HL-60/S4 (cell line): ENCODE results near the gene C2CD4D.

Experiments
- in situ Hi-C: fragments of 300-500 bp; cut with MboI; formaldehyde crosslinking; loops from 2 replicates; pipeline ENCODE4 v1.14.3; 2022; ENCODE audit warnings: low sequenced_read_pairs

Gene C2CD4D

GRCh38 chr1:151837197-151837596 lies 2.4 kb downstream of the C2CD4D start:
- in situ Hi-C loops, result no loop called here

- in situ Hi-C loops, result no loop called here
Measured at GRCh38 chr1:151835596-151835995, 4.0 kb downstream of the C2CD4D start.

DNA sequence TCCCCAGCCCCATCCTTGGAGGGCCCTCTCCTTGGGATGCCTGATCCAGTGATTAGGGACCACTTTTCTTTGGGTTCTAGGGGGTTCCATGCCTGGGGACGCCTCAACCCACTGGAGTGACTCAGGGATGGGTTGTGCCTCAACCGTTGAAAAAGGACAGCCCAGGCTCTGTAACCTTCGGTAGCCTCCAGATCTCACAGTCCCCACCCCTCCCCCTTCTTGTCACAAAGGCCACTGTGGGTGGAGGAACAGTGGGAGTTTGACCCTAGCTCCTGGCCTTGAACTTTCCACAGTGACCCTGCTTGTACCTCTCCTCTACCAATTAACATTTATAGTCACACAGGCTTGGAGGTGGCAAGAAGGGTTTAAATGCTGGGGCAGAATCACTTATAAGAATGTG lies 5.4 kb downstream of the C2CD4D start:
- in situ Hi-C loops, result no loop called here

- in situ Hi-C loops, result no loop called here
Measured at GRCh38 chr1:151833172-151833900, 6.3 kb downstream of the C2CD4D start.

- in situ Hi-C loops, result no loop called here
Measured at GRCh38 chr1:151832318-151832980, 7.2 kb downstream of the C2CD4D start.

GRCh38 chr1:151831605-151832004 lies 8.0 kb downstream of the C2CD4D start, which contains the start of gene RORC:
Gene RORC (minus strand): TSS chr1:151831802. CDS start chr1:151831764, 38 bp downstream.
- in situ Hi-C loops, result no loop called here

GRCh38 chr1:151831256-151831591 lies 8.4 kb downstream of the C2CD4D start:
- in situ Hi-C loops, result no loop called here

DNA sequence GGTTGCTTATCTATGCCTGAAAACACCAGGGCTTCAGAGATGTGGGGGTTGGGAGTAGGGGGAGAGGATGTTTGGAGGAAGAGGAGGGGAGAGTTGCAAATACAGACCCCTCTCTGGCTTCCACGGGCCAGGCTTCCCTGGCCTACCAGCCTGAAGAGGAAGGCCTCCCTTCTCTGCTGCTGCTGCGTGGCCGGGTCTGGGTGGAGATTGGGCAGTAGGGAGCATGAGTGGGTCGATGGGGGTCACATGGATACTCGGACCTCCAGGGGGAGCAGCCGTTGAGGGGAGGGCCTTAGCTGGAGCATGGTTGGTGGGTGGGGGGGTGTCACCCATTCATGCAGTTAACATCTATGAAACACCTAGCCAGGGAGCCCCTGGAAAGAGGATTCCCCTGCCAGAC lies 9.6 kb downstream of the C2CD4D start:
- in situ Hi-C loops, result no loop called here

- in situ Hi-C loops, result loop anchor here (10.0 kb wide), 1 partner anchor 55 kb away; no protein-coding TSS in a partner anchor
Measured at GRCh38 chr1:151829352-151830046, 10.1 kb downstream of the C2CD4D start.

- in situ Hi-C loops, result loop anchor here (10.0 kb wide), 1 partner anchor 56 kb away; no protein-coding TSS in a partner anchor
Measured at GRCh38 chr1:151828921-151829320, 10.7 kb downstream of the C2CD4D start.

DNA sequence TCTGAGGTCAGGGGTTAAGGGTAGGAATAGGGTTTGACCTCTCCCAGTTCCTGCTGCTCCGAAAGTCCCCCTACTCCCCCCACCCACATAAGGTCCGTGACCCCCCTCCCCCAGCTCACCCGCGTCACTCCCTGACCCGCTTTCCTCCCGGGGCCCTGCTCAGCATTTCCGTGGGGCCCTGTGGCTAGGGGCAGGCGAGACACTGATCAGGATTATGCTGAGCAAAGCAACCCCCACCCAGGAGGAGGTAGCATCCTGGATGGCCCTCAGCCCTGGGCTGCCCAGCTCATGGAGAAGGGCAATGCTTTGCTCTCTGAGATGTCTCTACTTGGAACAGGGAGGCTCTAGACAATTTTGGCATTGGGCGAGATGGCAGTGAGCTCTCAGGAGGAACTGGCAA lies 11.8 kb downstream of the C2CD4D start:
- in situ Hi-C loops, result loop anchor here (10.0 kb wide), 1 partner anchor 57 kb away; no protein-coding TSS in a partner anchor

GRCh38 chr1:151825751-151826660 lies 13.6 kb downstream of the C2CD4D start:
- in situ Hi-C loops, result loop anchor here (10.0 kb wide), 1 partner anchor 59 kb away; no protein-coding TSS in a partner anchor

DNA sequence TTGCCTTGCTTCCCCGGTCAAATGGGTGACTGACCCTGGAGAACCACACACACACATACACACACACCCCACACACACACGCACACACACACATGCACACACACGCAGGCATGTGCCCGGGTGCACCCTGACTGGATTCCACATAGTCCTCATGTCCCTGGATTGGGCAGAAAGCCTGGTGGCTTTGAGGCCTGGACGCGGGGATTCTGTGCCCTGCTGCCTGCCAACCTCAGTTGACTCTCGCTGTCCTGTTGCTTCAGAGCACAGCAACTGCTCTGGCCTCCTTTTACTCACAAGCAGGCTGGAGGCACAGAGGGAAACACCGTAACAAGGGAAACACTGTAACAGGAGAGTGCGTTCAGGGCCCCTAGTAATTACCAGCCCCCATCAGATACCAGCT lies 14.4 kb downstream of the C2CD4D start:
- in situ Hi-C loops, result loop anchor here (10.0 kb wide), 1 partner anchor 60 kb away; no protein-coding TSS in a partner anchor

- in situ Hi-C loops, result loop anchor here (10.0 kb wide), 1 partner anchor 62 kb away; no protein-coding TSS in a partner anchor
Measured at GRCh38 chr1:151823175-151823574, 16.4 kb downstream of the C2CD4D start.

- in situ Hi-C loops, result loop anchor here (10.0 kb wide), 1 partner anchor 62 kb away; no protein-coding TSS in a partner anchor
Measured at GRCh38 chr1:151822404-151822803, 17.2 kb downstream of the C2CD4D start.

- in situ Hi-C loops, result loop anchor here (10.0 kb wide), 1 partner anchor 64 kb away; no protein-coding TSS in a partner anchor
Measured at GRCh38 chr1:151820940-151821339, 18.7 kb downstream of the C2CD4D start.

DNA sequence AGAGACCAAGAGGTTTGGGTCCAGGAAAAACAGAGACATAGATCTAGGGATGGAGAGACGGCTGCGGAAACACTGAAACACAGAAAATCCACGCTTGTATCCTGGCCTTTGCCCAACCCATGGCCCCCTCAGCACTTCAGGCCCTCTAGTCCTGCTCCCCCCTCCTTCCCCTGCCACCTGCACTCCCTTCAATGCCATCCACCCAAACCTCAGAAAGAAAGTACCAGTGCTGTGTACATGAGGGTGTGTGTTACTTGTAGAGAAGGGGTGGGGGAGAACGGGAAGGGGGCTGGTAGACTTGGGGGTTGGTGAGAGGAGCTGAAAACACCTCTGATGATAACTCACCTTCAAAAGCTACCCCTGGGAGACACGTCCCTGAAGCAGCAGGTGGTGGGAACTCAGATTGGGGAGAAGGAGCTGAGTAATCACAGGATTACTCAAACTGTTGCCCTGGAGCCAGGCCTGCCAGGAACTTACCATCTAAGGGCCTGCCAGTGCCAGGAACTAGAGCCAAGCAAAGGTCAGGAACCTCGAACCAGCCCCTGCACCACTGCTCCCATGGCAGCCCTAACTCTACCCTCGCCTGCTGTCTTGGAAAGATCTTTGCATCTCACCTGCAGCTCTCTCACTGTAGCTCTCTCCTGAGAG lies 19.5 kb downstream of the C2CD4D start:
- in situ Hi-C loops, result loop anchor here (10.0 kb wide), 1 partner anchor 65 kb away; no protein-coding TSS in a partner anchor

- in situ Hi-C loops, result no loop called here
Measured at GRCh38 chr1:151819227-151819835, 20.3 kb downstream of the C2CD4D start.

- in situ Hi-C loops, result no loop called here
Measured at GRCh38 chr1:151817353-151817730, 22.3 kb downstream of the C2CD4D start.
